BLaER1 treated with 17β-estradiol and CSF1 and Interleukin-3, amounts not matched to agents 10 nM and 100 nM (cell line): ENCODE results near the gene NBPF3.
A peak's percentile ranks its signal among the peaks of the same experiment; 100 is the strongest.
"Not testable (repeated sequence)": the region's sequence is repeated elsewhere in the genome, so short reads cannot be mapped to it uniquely, and the experiment has no call there.

ENCODE experiments used
- H3K27ac ChIP-seq, 11 experiments: shearing (Covaris generic); formaldehyde crosslinking; 2 replicates each; pipeline ENCODE4 v1.8.1; 2022
- H3K27me3 ChIP-seq, 11 experiments: shearing (Covaris generic); formaldehyde crosslinking; 2 replicates each; pipeline ENCODE4 v1.8.1; 2022
- H3K36me3 ChIP-seq, 11 experiments: shearing (Covaris generic); formaldehyde crosslinking; 2 replicates each; pipeline ENCODE4 v1.8.1; 2022
- H3K4me1 ChIP-seq, 10 experiments: shearing (Covaris generic); formaldehyde crosslinking; 2 replicates each; pipeline ENCODE4 v1.8.1; 2022
- H3K4me2 ChIP-seq, 11 experiments: shearing (Covaris generic); formaldehyde crosslinking; 2 replicates each; pipeline ENCODE4 v1.8.1; 2022
- H3K4me3 ChIP-seq, 10 experiments: shearing (Covaris generic); formaldehyde crosslinking; 2 replicates each; pipeline ENCODE4 v1.8.1; 2022
- H3K9ac ChIP-seq, 11 experiments: shearing (Covaris generic); formaldehyde crosslinking; 2 replicates each; pipeline ENCODE4 v1.8.1; 2022
- H3K9me3 ChIP-seq, 11 experiments: shearing (Covaris generic); formaldehyde crosslinking; replicated peaks in 1 of 11; 2 replicates each; pipeline ENCODE4 v1.8.1; 2022
- H4K20me1 ChIP-seq, 11 experiments: shearing (Covaris generic); formaldehyde crosslinking; 2 replicates each; pipeline ENCODE4 v1.8.1; 2022
- Cebpa-rat ChIP-seq, 11 experiments: shearing (Covaris generic); IDR thresholded peaks; 2 replicates each; pipeline ENCODE4 v1.8.1; 2022

NBPF3 gene

GRCh38 chr1:21439721-21440629 is at the start of gene NBPF3:
Gene NBPF3 (plus strand): TSS chr1:21440137. CDS start chr1:21445087, 4,950 bp downstream.
- Histone ChIP-seq H3K27me3 (peaks cover 27 to 58% (median 40%) of the 10 kb centered on the region in 11 experiments), H4K20me1 (peaks cover 0 to 10% (median 0%) of the 10 kb centered on the region in 11 experiments; a peak in 1 of 22 replicates), H3K9ac (peak within 1 kb of the TSS; percentile 53 to 75 (median 67); a peak in 20 of 22 replicates), H3K27ac (peak within 1 kb of the TSS in 3 of 11 experiments; percentile 4 to 39 (median 24); a peak in 1 of 22 replicates), H3K36me3 (peaks cover 0 to 5% (median 0%) of the 10 kb centered on the region in 11 experiments; a peak in 3 of 22 replicates), H3K4me3 (peak within 1 kb of the TSS; percentile 56 to 77 (median 66)), H3K9me3 (peaks cover 0 to 5% (median 0%) of the 10 kb centered on the region in 11 experiments; a peak in 1 of 22 replicates), H3K4me1 (peaks cover 0 to 11% (median 5%) of the 10 kb centered on the region in 10 experiments; a peak in 9 of 20 replicates), H3K4me2 (peak within 1 kb of the TSS; percentile 49 to 85 (median 72))
- no peak for TF ChIP-seq Cebpa-rat (IDR thresholded peaks at IDR 0.05)

DNA sequence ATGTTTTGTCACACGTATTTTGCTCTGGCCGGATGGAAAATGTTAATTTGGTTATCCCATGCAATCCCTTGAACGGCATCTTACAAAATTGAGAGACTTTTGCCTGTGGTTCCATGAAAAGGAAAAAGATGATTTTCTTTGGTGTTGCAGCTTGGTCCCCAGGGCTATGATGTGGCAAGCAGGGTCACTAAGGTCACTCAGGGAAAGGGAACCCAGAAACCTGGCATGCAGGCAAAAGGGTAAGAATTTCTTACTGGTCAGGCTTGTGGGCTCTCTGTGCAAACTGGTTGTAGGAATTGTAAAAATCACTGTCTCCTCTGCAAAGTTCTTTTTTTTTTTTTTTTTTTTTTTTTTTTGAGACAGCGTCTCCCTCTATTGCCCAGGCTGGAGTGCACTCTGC is 48.4 kb upstream of the NBPF3 start:
- no peak for TF ChIP-seq Cebpa-rat (IDR thresholded peaks at IDR 0.05)
- H3K9ac ChIP-seq = no peak overlapping the region
- H3K27me3 ChIP-seq = peaks cover 0 to 11% (median 2%) of the 10 kb centered on the region in 11 experiments; a peak in 10 of 22 replicates
- H3K27ac ChIP-seq = no peak overlapping the region
- peaks cover 8 to 14% (median 11%) of the 10 kb centered on the region in 10 experiments for H3K4me1 ChIP-seq
- H4K20me1 ChIP-seq = no peaks in the 10 kb centered on the region
- no peak overlapping the region for H3K4me2 ChIP-seq
- H3K4me3 ChIP-seq = no peak overlapping the region
- no peaks in the 10 kb centered on the region for H3K36me3 ChIP-seq
- H3K9me3 ChIP-seq = peaks cover 0 to 8% (median 0%) of the 10 kb centered on the region in 11 experiments; a peak in 3 of 22 replicates

DNA sequence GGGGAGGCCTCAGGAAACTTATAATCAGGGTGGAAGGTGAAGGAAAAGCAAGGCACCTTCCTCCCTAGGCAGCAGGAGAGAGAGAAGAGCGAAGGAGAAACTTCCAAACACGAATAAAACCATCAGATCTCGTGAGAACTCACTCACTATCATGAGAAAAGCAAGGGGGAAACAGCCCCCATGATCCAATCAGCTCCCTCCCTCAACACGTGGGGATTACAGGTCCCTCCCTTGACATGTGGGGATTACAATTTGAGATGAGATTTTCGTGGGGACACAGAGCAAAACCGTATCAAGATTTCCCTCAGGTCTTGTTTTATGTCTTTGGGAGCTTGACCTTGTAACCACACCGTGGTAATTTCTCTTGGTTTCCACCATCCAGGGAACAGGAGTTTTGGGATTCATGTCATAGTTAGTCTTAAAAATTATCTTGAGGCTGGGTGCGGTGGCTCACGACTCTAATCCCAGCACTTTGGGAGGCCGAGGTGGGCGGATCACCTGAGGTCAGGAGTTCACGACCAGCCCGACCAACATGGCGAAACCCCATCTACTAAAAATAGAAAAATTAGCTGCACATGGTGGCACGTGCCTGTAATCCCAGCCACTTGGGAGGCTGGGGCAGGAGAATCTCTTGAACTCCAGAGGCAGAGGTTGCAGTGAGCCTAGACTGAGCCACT is 47.2 kb upstream of the NBPF3 start:
- H3K4me2 ChIP-seq = peak overlapping the region in 2 of 11 experiments; percentile 28 to 30; a peak in 1 of 22 replicates
- no peak overlapping the region for H3K27ac ChIP-seq
- no peak overlapping the region for H3K9ac ChIP-seq
- peaks cover 18 to 26% (median 22%) of the 10 kb centered on the region in 10 experiments for H3K4me1 ChIP-seq
- peaks cover 0 to 8% (median 0%) of the 10 kb centered on the region in 11 experiments; a peak in 3 of 22 replicates for H3K27me3 ChIP-seq
- no peak overlapping the region for H3K4me3 ChIP-seq
- no peaks in the 10 kb centered on the region for H3K36me3 ChIP-seq
- H3K9me3 ChIP-seq = peaks cover 0 to 8% (median 0%) of the 10 kb centered on the region in 11 experiments; a peak in 1 of 22 replicates
- no peak for TF ChIP-seq Cebpa-rat (IDR thresholded peaks at IDR 0.05)
- no peaks in the 10 kb centered on the region for H4K20me1 ChIP-seq

DNA sequence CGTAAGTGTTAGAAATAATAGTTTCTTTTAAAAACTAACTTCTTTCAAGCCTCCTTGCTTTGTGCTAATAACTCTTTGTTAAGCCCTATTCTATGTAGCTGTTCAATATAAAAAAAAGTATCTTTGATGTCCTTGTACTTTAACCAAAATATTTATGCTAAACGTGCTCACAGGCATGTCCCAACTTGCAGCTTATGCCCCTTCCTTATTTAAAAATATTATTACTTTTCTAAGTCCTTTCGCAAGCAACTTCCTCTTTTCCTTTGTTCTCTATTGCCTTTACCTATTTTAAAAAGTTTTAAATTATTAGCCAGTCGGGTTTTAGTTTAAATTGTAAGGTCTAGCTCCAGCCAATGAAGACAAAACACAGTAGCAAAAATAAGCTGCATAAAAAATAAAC is 43.4 kb upstream of the NBPF3 start:
- H3K4me1 ChIP-seq = peaks cover 24 to 35% (median 28%) of the 10 kb centered on the region in 10 experiments
- H3K27me3 ChIP-seq = peaks cover 0 to 6% (median 0%) of the 10 kb centered on the region in 11 experiments; a peak in 3 of 22 replicates
- H3K36me3 ChIP-seq = no peaks in the 10 kb centered on the region
- H3K9ac ChIP-seq = peak overlapping the region in 2 of 11 experiments; percentile 0 to 11; a peak in 1 of 22 replicates
- H3K4me3 ChIP-seq = no peak overlapping the region
- peak overlapping the region; percentile 24 to 79 (median 44); a peak in 17 of 22 replicates for H3K4me2 ChIP-seq
- no peaks in the 10 kb centered on the region for H4K20me1 ChIP-seq
- no peaks in the 10 kb centered on the region for H3K9me3 ChIP-seq
- peak overlapping the region in 7 of 11 experiments; percentile 6 to 59 (median 44); a peak in 11 of 22 replicates for H3K27ac ChIP-seq
- no peak for TF ChIP-seq Cebpa-rat (IDR thresholded peaks at IDR 0.05)

DNA sequence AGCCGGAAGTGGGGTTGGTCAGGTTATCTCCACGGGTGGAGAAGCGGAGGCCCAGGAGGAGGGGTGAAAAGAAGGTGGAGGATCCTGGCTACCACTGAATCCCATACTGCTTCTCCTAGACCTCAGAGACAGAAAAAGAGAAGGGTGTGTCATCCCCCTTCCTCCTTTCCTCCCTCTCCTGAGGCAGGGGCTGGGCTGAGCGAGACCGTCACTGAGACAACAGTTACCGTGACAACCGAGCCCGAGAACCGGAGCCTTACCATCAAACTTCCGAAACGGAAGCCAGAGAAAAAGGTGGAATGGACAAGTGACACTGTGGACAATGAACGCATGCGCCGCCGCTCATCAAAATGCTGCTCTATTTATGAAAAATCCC is 42.1 kb upstream of the NBPF3 start:
- no peak overlapping the region for H3K9ac ChIP-seq
- no peak for TF ChIP-seq Cebpa-rat (IDR thresholded peaks at IDR 0.05)
- H3K9me3 ChIP-seq = no peaks in the 10 kb centered on the region
- peak overlapping the region; percentile 22 to 79 (median 68) for H3K4me2 ChIP-seq
- no peaks in the 10 kb centered on the region for H3K27me3 ChIP-seq
- H4K20me1 ChIP-seq = no peaks in the 10 kb centered on the region
- H3K4me3 ChIP-seq = no peak overlapping the region
- H3K36me3 ChIP-seq = no peaks in the 10 kb centered on the region
- H3K4me1 ChIP-seq = peaks cover 24 to 35% (median 28%) of the 10 kb centered on the region in 10 experiments
- no peak overlapping the region for H3K27ac ChIP-seq

- peaks cover 11 to 19% (median 15%) of the 10 kb centered on the region in 10 experiments for H3K4me1 ChIP-seq
- not testable (repeated sequence) for H3K9me3 ChIP-seq, H3K9ac ChIP-seq, H3K27ac ChIP-seq, H3K4me2 ChIP-seq, H3K4me3 ChIP-seq, H3K27me3 ChIP-seq, H3K36me3 ChIP-seq, H4K20me1 ChIP-seq
Measured at GRCh38 chr1:21401726-21402346, 38.1 kb upstream of the NBPF3 start.

DNA sequence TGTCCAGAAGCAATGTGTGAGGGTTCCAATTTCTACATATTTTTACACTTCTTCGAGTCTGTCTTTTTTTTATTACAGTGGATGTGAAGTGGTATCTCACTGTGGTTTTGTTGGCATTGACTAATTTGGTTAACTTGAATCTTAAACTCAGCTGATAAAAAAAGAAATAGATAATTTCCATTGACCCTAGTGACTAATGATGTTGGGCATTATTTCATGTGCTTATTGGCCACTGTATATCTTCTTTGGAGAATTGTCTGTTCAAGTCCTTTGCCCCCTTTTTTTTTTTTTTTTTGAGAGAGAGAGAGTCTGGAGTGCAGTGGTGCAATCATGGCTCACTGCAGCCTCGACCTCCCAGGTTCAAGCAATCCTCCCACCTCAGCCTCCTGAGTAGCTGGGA is 33.3 kb upstream of the NBPF3 start:
- no peaks in the 10 kb centered on the region for H3K4me1 ChIP-seq
- no peak overlapping the region for H3K4me3 ChIP-seq
- no peak overlapping the region for H3K27ac ChIP-seq
- no peaks in the 10 kb centered on the region for H4K20me1 ChIP-seq
- H3K4me2 ChIP-seq = no peak overlapping the region
- no peaks in the 10 kb centered on the region for H3K27me3 ChIP-seq
- no peak for TF ChIP-seq Cebpa-rat (IDR thresholded peaks at IDR 0.05)
- no peaks in the 10 kb centered on the region for H3K36me3 ChIP-seq
- H3K9ac ChIP-seq = no peak overlapping the region
- no peaks in the 10 kb centered on the region for H3K9me3 ChIP-seq

- H3K36me3 ChIP-seq, H3K4me1 ChIP-seq, H3K27me3 ChIP-seq, H3K9ac ChIP-seq, H3K27ac ChIP-seq, H4K20me1 ChIP-seq, H3K9me3 ChIP-seq, H3K4me3 ChIP-seq, H3K4me2 ChIP-seq: not testable (repeated sequence)
Measured at GRCh38 chr1:21409897-21410296, 30.0 kb upstream of the NBPF3 start.

DNA sequence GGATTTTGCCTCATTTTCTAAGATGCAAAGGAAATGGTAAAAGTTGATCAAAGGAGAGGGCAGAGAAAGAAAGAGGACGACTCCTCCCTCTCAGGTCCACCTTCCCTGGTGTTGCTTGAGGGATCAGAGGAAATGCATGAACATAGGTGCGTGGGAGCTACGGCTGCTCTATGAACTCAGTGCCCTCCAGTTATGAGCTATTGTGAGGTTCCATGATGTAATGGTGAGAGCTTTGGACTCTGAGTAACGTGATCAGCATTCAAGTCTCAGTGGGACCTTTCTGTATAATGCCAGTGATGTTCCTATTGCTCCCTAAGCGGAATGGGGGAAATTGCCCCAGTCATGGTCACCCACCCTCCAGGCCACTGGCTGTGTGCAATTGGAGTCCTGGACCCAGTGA is 25.9 kb upstream of the NBPF3 start:
- Histone ChIP-seq H3K27ac (no peak overlapping the region), H3K4me1 (no peaks in the 10 kb centered on the region), H3K9ac (no peak overlapping the region), H3K4me3 (no peak overlapping the region), H3K36me3 (no peaks in the 10 kb centered on the region), H3K27me3 (no peaks in the 10 kb centered on the region), H3K9me3 (no peaks in the 10 kb centered on the region), H4K20me1 (no peaks in the 10 kb centered on the region), H3K4me2 (no peak overlapping the region)
- TF ChIP-seq Cebpa-rat (IDR thresholded peaks at IDR 0.05) = no peak

GRCh38 chr1:21420378-21420777 is 19.6 kb upstream of the NBPF3 start:
- not testable (repeated sequence) for H3K9me3 ChIP-seq, H3K4me2 ChIP-seq, H3K27ac ChIP-seq, H3K36me3 ChIP-seq, H3K9ac ChIP-seq, H3K4me1 ChIP-seq, H3K4me3 ChIP-seq, H4K20me1 ChIP-seq, H3K27me3 ChIP-seq

DNA sequence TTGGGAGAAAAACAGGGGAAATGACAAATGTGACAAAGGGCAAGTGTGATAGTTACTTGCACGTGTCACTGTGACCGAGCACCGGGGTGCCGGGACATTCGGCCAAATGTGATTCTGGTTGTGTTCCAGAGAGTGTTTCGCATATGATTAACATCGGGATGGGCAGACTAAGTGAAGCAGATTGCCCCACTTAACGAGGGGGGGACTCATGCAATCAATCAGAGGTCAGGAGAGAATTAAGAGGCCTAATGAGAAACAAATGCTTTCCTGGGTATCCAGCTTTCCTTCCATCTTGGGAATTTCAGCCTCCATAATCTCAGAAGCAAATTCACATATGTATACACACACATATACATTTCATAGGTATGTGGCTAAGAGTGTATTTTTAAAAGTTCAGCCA is 18.6 kb upstream of the NBPF3 start:
- H3K4me3 ChIP-seq, H3K27ac ChIP-seq, H3K36me3 ChIP-seq, H4K20me1 ChIP-seq, H3K4me1 ChIP-seq, H3K27me3 ChIP-seq, H3K4me2 ChIP-seq, H3K9me3 ChIP-seq, H3K9ac ChIP-seq: not testable (repeated sequence)

DNA sequence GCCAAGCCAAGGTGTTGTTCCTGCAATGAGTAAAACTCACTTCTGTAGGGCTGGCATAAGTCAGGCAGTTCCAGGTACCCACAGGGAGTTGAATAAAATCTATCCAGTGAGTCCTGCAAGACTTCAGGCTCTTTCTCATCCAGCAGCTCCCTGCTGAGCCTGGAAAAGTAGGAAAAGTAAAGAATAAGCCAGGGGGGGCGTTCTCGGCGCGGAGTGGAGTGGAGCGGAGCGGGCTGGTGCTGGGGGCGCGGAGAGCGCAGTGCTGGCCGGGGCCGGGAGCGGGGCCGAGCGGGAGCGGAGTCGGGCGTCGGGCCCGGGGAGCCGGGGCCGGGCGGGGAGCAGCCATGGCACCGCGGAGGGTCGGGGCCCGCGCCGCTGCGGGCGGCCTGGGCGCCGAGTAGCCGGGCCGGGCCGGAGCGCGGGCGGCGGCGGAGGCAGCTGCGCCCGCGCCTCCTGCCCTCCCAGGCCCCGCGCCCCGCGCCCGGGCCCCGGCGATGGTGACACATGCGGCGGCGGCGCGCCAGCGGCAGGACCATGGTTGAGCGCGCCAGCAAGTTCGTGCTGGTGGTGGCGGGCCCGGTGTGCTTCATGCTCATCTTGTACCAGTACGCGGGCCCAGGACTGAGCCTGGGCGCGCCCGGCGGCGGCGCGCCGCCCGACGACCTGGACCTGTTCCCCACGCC is 12.0 kb upstream of the NBPF3 start:
- H3K27me3 ChIP-seq, H3K4me3 ChIP-seq, H3K4me1 ChIP-seq, H3K9ac ChIP-seq, H3K9me3 ChIP-seq, H3K27ac ChIP-seq, H3K4me2 ChIP-seq, H3K36me3 ChIP-seq, H4K20me1 ChIP-seq: not testable (repeated sequence)
